ENCODE results near the gene CTNNBIP1. TPM values are rescaled to one million over a fixed set of nuclear protein-coding genes. Genes with fewer than 3 reads are reported as not detected.

The CTNNBIP1 gene
- polyA plus RNA-seq, 1 of the 3 experiments (the other 2 are of a cell fraction) = 57.6 TPM

GRCh38 chr1:9844756-9845155 is 65.3 kb downstream of the CTNNBIP1 start:
- TF ChIP-seq POLR2AphosphoS5 (IDR thresholded peaks at IDR 0.05; ENCODE audit: low read depth, low read length) = no peak
- no peak for TF ChIP-seq ELF1 (IDR thresholded peaks at IDR 0.05)
- TF ChIP-seq FOSL2 (IDR thresholded peaks at IDR 0.05; ENCODE audit: borderline replicate concordance, low read depth) = no peak
- DNase-seq = no peak
- peaks cover 0 to 13% of the 10 kb centered on the region in 2 experiments; a peak in 1 of 4 replicates for H3K4me1 ChIP-seq (ENCODE audit: control insufficient read depth in 1 of 2, insufficient read depth in 2 of 2, low read depth in 1 of 2, low read length in 1 of 2)
- no peaks in the 10 kb centered on the region for H3K9me3 ChIP-seq
- WGBS (ENCODE audit: low lambda C conversion rate) = 91% methylated on average over 2 of the region's 7 CpGs
- no peaks in the 10 kb centered on the region for H4K20me1 ChIP-seq (ENCODE audit: insufficient read depth)
- H2AFZ ChIP-seq (ENCODE audit: low read depth) = no peak overlapping the region
- H3K9me2 ChIP-seq = no peaks in the 10 kb centered on the region
- ChIA-PET CTCF (interaction anchor here (1.1 kb wide), 1 partner anchor 52 kb away, joined by 3 read pairs; no protein-coding TSS in a partner anchor), POLR2A (no interaction called here)
- H3K4me2 ChIP-seq = no peak overlapping the region
- H3K27ac ChIP-seq (ENCODE audit: low read depth in 2 of 2, low read length in 1 of 2) = no peak overlapping the region
- H3K27me3 ChIP-seq (ENCODE audit: insufficient read depth) = no peaks in the 10 kb centered on the region
- H3K36me3 ChIP-seq (replicated peaks in 1 of 2; ENCODE audit: control insufficient read depth in 1 of 2, insufficient read depth in 2 of 2, low read length in 1 of 2) = peaks cover 0 to 2% of the 10 kb centered on the region in 2 experiments
- H3K9ac ChIP-seq = no peak overlapping the region
- H3K79me2 ChIP-seq (ENCODE audit: insufficient read depth) = no peaks in the 10 kb centered on the region
- no peaks in the 10 kb centered on the region for H3F3A ChIP-seq (replicated peaks; ENCODE audit: insufficient read depth)
- H3K4me3 ChIP-seq (ENCODE audit: low read depth in 2 of 2, low read length in 1 of 2) = no peak overlapping the region

- Histone ChIP-seq H3K36me3 (replicated peaks in 1 of 2; ENCODE audit: control insufficient read depth in 1 of 2, insufficient read depth in 2 of 2, low read length in 1 of 2) (no peaks in the 10 kb centered on the region), H3K79me2 (ENCODE audit: insufficient read depth) (no peaks in the 10 kb centered on the region), H3F3A (replicated peaks; ENCODE audit: insufficient read depth) (no peaks in the 10 kb centered on the region), H2AFZ (ENCODE audit: low read depth) (no peak overlapping the region), H3K27ac (ENCODE audit: low read depth in 2 of 2, low read length in 1 of 2) (no peak overlapping the region), H3K4me2 (no peak overlapping the region), H3K9me2 (no peaks in the 10 kb centered on the region), H3K9me3 (no peaks in the 10 kb centered on the region), H3K9ac (no peak overlapping the region), H4K20me1 (ENCODE audit: insufficient read depth) (no peaks in the 10 kb centered on the region), H3K27me3 (ENCODE audit: insufficient read depth) (no peaks in the 10 kb centered on the region), H3K4me1 (ENCODE audit: control insufficient read depth in 1 of 2, insufficient read depth in 2 of 2, low read depth in 1 of 2, low read length in 1 of 2) (peaks cover 0 to 13% of the 10 kb centered on the region in 2 experiments; a peak in 1 of 4 replicates), H3K4me3 (ENCODE audit: low read depth in 2 of 2, low read length in 1 of 2) (no peak overlapping the region)
- ChIA-PET POLR2A (no interaction called here), CTCF (interaction anchor here (0.6 to 1.4 kb wide), 4 partner anchors 17 to 59 kb away, joined by 3 to 6 read pairs (median 4); no protein-coding TSS in a partner anchor)
- WGBS (ENCODE audit: low lambda C conversion rate) = 80% methylated on average over 11 of the region's 12 CpGs
- TF ChIP-seq GABPA (IDR thresholded peaks at IDR 0.05; ENCODE audit: low read depth) (no peak), EP300 (IDR thresholded peaks at IDR 0.05; ENCODE audit: borderline replicate concordance in 1 of 2, low read depth in 1 of 2, low read length in 1 of 2) (no peak), FOXJ3 (CRISPR knock-in tag; IDR thresholded peaks at IDR 0.05) (no peak), PBX3 (IDR thresholded peaks at IDR 0.05) (no peak), REST (IDR thresholded peaks at IDR 0.05; ENCODE audit: low read depth, low read length) (no peak), FOSL2 (IDR thresholded peaks at IDR 0.05; ENCODE audit: borderline replicate concordance, low read depth) (no peak), NFIC (IDR thresholded peaks at IDR 0.05; ENCODE audit: borderline replicate concordance) (no peak), JUND (IDR thresholded peaks at IDR 0.05) (no peak), YY1 (IDR thresholded peaks at IDR 0.05; ENCODE audit: low read depth) (no peak), NRF1 (IDR thresholded peaks at IDR 0.05; ENCODE audit: low read depth, low read length) (no peak), TCF12 (IDR thresholded peaks at IDR 0.05) (no peak), TEAD4 (IDR thresholded peaks at IDR 0.05; ENCODE audit: borderline replicate concordance, insufficient read depth) (no peak)
- TF ChIP-seq, protein P1, sequence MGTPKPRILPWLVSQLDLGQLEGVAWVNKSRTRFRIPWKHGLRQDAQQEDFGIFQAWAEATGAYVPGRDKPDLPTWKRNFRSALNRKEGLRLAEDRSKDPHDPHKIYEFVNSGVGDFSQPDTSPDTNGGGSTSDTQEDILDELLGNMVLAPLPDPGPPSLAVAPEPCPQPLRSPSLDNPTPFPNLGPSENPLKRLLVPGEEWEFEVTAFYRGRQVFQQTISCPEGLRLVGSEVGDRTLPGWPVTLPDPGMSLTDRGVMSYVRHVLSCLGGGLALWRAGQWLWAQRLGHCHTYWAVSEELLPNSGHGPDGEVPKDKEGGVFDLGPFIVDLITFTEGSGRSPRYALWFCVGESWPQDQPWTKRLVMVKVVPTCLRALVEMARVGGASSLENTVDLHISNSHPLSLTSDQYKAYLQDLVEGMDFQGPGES (IDR thresholded peaks at IDR 0.05; ENCODE audit: low read depth, low read length) = no peak
- TF ChIP-seq, protein P2, sequence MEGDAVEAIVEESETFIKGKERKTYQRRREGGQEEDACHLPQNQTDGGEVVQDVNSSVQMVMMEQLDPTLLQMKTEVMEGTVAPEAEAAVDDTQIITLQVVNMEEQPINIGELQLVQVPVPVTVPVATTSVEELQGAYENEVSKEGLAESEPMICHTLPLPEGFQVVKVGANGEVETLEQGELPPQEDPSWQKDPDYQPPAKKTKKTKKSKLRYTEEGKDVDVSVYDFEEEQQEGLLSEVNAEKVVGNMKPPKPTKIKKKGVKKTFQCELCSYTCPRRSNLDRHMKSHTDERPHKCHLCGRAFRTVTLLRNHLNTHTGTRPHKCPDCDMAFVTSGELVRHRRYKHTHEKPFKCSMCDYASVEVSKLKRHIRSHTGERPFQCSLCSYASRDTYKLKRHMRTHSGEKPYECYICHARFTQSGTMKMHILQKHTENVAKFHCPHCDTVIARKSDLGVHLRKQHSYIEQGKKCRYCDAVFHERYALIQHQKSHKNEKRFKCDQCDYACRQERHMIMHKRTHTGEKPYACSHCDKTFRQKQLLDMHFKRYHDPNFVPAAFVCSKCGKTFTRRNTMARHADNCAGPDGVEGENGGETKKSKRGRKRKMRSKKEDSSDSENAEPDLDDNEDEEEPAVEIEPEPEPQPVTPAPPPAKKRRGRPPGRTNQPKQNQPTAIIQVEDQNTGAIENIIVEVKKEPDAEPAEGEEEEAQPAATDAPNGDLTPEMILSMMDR (IDR thresholded peaks at IDR 0.05) = no peak
- TF ChIP-seq, protein P3, sequence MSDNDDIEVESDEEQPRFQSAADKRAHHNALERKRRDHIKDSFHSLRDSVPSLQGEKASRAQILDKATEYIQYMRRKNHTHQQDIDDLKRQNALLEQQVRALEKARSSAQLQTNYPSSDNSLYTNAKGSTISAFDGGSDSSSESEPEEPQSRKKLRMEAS (IDR thresholded peaks at IDR 0.05; ENCODE audit: low read depth) = no peak
- TF ChIP-seq, protein P4, sequence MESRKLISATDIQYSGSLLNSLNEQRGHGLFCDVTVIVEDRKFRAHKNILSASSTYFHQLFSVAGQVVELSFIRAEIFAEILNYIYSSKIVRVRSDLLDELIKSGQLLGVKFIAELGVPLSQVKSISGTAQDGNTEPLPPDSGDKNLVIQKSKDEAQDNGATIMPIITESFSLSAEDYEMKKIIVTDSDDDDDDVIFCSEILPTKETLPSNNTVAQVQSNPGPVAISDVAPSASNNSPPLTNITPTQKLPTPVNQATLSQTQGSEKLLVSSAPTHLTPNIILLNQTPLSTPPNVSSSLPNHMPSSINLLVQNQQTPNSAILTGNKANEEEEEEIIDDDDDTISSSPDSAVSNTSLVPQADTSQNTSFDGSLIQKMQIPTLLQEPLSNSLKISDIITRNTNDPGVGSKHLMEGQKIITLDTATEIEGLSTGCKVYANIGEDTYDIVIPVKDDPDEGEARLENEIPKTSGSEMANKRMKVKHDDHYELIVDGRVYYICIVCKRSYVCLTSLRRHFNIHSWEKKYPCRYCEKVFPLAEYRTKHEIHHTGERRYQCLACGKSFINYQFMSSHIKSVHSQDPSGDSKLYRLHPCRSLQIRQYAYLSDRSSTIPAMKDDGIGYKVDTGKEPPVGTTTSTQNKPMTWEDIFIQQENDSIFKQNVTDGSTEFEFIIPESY (IDR thresholded peaks at IDR 0.05; ENCODE audit: borderline replicate concordance, low read depth) = no peak
- peak; percentile 23 for DNase-seq
Observed at GRCh38 chr1:9844106-9844505, 66.0 kb downstream of the CTNNBIP1 start.

Measured in SK-N-SH (cell line).